H9 (cell line): ENCODE data around the gene FOXL1. TPM values are rescaled to one million over a fixed set of nuclear protein-coding genes. Genes with fewer than 3 reads are reported as not detected.

Experiments
- DNase-seq: peaks from one replicate; pipeline ENCODE4 v3.0.0-alpha.2; 2017
- H2AFZ ChIP-seq: one replicate; pipeline ENCODE4 v1.6.1; 2013; ENCODE audit warnings: mild to moderate bottlenecking, low read length, control low read depth, moderate library complexity
- H2AK5ac ChIP-seq: 2 replicates; pipeline ENCODE4 v1.6.1; 2013; ENCODE audit warnings: low read length, control low read depth, mixed read lengths; ENCODE audit not compliant: insufficient read length
- H2BK120ac ChIP-seq: one replicate; pipeline ENCODE4 v1.6.1; 2013; ENCODE audit warnings: low read depth, mild to moderate bottlenecking, low read length, control low read depth, inconsistent platforms; ENCODE audit not compliant: poor library complexity, severe bottlenecking
- H2BK12ac ChIP-seq: 2 replicates; pipeline ENCODE4 v1.6.1; 2013; ENCODE audit warnings: low read length, control low read depth, mixed read lengths, low read depth; ENCODE audit not compliant: insufficient read length
- H2BK15ac ChIP-seq: 2 replicates; pipeline ENCODE4 v1.6.1; 2013; ENCODE audit warnings: low read depth, low read length, control low read depth
- H2BK20ac ChIP-seq: one replicate; pipeline ENCODE4 v1.6.1; 2013; ENCODE audit warnings: low read depth, mild to moderate bottlenecking, low read length, control low read depth, inconsistent platforms; ENCODE audit not compliant: poor library complexity, severe bottlenecking
- H2BK5ac ChIP-seq: 2 replicates; pipeline ENCODE4 v1.6.1; 2013; ENCODE audit warnings: low read length, control low read depth, mixed read lengths; ENCODE audit not compliant: insufficient read length
- H3K14ac ChIP-seq: 2 replicates; pipeline ENCODE4 v1.6.1; 2013; ENCODE audit warnings: low read length, control low read depth; ENCODE audit not compliant: insufficient read depth
- H3K18ac ChIP-seq: 2 replicates; pipeline ENCODE4 v1.6.1; 2013; ENCODE audit warnings: low read depth, mild to moderate bottlenecking, mixed read lengths, low read length, control low read depth; ENCODE audit not compliant: insufficient read length
- H3K23ac ChIP-seq: 2 replicates; pipeline ENCODE4 v1.6.1; 2013; ENCODE audit warnings: low read length, control low read depth, mixed read lengths, low read depth; ENCODE audit not compliant: insufficient read length
- H3K23me2 ChIP-seq: 2 replicates; pipeline ENCODE4 v1.6.1; 2013; ENCODE audit warnings: low read depth, mild to moderate bottlenecking, mixed read lengths, low read length, control low read depth; ENCODE audit not compliant: insufficient read length, poor library complexity, severe bottlenecking
- H3K27ac ChIP-seq: 2 replicates; pipeline ENCODE4 v1.5.1; 2013; ENCODE audit warnings: low read length, control low read depth, mixed read lengths, low read depth; ENCODE audit not compliant: insufficient read length
- H3K27me3 ChIP-seq: 2 replicates; pipeline ENCODE4 v1.6.1; 2013; ENCODE audit warnings: low read length, control low read depth, inconsistent platforms; ENCODE audit not compliant: insufficient read depth
- H3K4ac ChIP-seq: 2 replicates; pipeline ENCODE4 v1.6.1; 2013; ENCODE audit warnings: low read depth, mild to moderate bottlenecking, control low read depth, inconsistent platforms, low read length, moderate library complexity
- H3K4me1 ChIP-seq: 2 replicates; pipeline ENCODE4 v1.6.1; 2013; ENCODE audit warnings: low read length, control low read depth, inconsistent platforms; ENCODE audit not compliant: insufficient read depth
- H3K4me2 ChIP-seq: 2 replicates; pipeline ENCODE4 v1.6.1; 2013; ENCODE audit warnings: low read length, control low read depth, mixed read lengths; ENCODE audit not compliant: insufficient read length, insufficient read depth
- H3K56ac ChIP-seq: 2 replicates; pipeline ENCODE4 v1.6.1; 2013; ENCODE audit warnings: low read depth, mild to moderate bottlenecking, mixed read lengths, low read length, control low read depth; ENCODE audit not compliant: insufficient read length
- H3K79me1 ChIP-seq: 2 replicates; pipeline ENCODE4 v1.6.1; 2013; ENCODE audit warnings: low read depth, mild to moderate bottlenecking, moderate library complexity, low read length, control low read depth, inconsistent platforms; ENCODE audit not compliant: insufficient read depth, poor library complexity, severe bottlenecking
- H3K79me2 ChIP-seq: 2 replicates; pipeline ENCODE4 v1.6.1; 2013; ENCODE audit warnings: low read length, control low read depth, inconsistent platforms; ENCODE audit not compliant: insufficient read depth
- H3K9ac ChIP-seq: 2 replicates; pipeline ENCODE4 v1.6.1; 2013; ENCODE audit warnings: low read length, control low read depth, mixed read lengths; ENCODE audit not compliant: insufficient read length; ENCODE audit errors: extremely low read depth
- H3K9me3 ChIP-seq: one replicate; pipeline ENCODE4 v1.6.1; 2013; ENCODE audit warnings: low read depth, low read length, inconsistent platforms; ENCODE audit not compliant: control insufficient read depth
- H3T11ph ChIP-seq: one replicate; pipeline ENCODE4 v1.6.1; 2013; ENCODE audit warnings: mild to moderate bottlenecking, low read length, control low read depth, inconsistent platforms
- H4K20me1 ChIP-seq: one replicate; pipeline ENCODE4 v1.6.1; 2013; ENCODE audit not compliant: control insufficient read depth, insufficient read length, insufficient read depth
- H4K5ac ChIP-seq: 2 replicates; pipeline ENCODE4 v1.6.1; 2013; ENCODE audit warnings: low read depth, mild to moderate bottlenecking, mixed read lengths, low read length, control low read depth; ENCODE audit not compliant: insufficient read length
- H4K8ac ChIP-seq: replicated peaks from 2 replicates; pipeline ENCODE4 v1.6.1; 2013; ENCODE audit warnings: low read length, control low read depth, mixed read lengths, low read depth; ENCODE audit not compliant: insufficient read length
- H4K91ac ChIP-seq: 2 replicates; pipeline ENCODE4 v1.6.1; 2013; ENCODE audit warnings: low read depth, mild to moderate bottlenecking, moderate library complexity, mixed read lengths, low read length, control low read depth; ENCODE audit not compliant: insufficient read length
- H3K27ac Mint-ChIP-seq, 3 experiments: 2 replicates in 2 of 3; 3 replicates in 1 of 3; pipeline ENCODE4 v1.8.0; 2020 to 2021; ENCODE audit warnings: mixed read lengths in 3 of 3, mild to moderate bottlenecking in 1 of 3, moderate library complexity in 1 of 3
- H3K27me3 Mint-ChIP-seq: 2 replicates; pipeline ENCODE4 v1.8.0; 2021; ENCODE audit warnings: low read depth, mild to moderate bottlenecking, moderate library complexity, mixed read lengths
- H3K36me3 Mint-ChIP-seq, 3 experiments: 2 replicates in 2 of 3; 3 replicates in 1 of 3; pipeline ENCODE4 v1.8.0; 2020 to 2021; ENCODE audit warnings: low read depth in 3 of 3, mixed read lengths in 3 of 3; ENCODE audit not compliant: insufficient read depth in 1 of 3
- H3K4me1 Mint-ChIP-seq, 2 experiments: 2 replicates each; pipeline ENCODE4 v1.8.0; 2020; ENCODE audit warnings: mixed read lengths in 2 of 2
- H3K4me3 Mint-ChIP-seq, 2 experiments: 2 replicates in 1 of 2; 3 replicates in 1 of 2; pipeline ENCODE4 v1.8.0; 2020 to 2021; ENCODE audit warnings: mild to moderate bottlenecking in 2 of 2, mixed read lengths in 2 of 2, moderate library complexity in 1 of 2
- H3K9me3 Mint-ChIP-seq, 2 experiments: 2 replicates in 1 of 2; 3 replicates in 1 of 2; pipeline ENCODE4 v1.8.0; 2020; ENCODE audit warnings: mild to moderate bottlenecking in 2 of 2, mixed read lengths in 2 of 2, moderate library complexity in 1 of 2
- CTCF ChIP-seq: fragments of 200-600 bp; sonication (generic); conservative IDR thresholded peaks from 3 replicates; pipeline ENCODE4 v1.8.0; 2021; ENCODE audit warnings: antibody characterized with exemption, mild to moderate bottlenecking
- WGBS: extraction: QIAGEN DNeasy Blood & Tissue Kit; methylation state at CpG from one replicate; pipeline ENCODE4 v1.1.7; 2013; ENCODE audit warnings: missing lambda C conversion rate, low lambda C conversion rate, mixed read lengths; ENCODE audit not compliant: insufficient read length; ENCODE audit errors: extremely low coverage; 5-methylcytosine and 5-hydroxymethylcytosine counted together
- total RNA-seq: library from RNA; stranded (reverse); gene quantifications from 2 replicates; pipeline ENCODE4 v1.2.1, GENCODE V29; 2021

FOXL1 gene
- total RNA-seq, 1 experiment from 2014 or later: 0.09 TPM

- H3T11ph ChIP-seq: no peak overlapping the region
- no CpG with 5 or more reads among the region's 10 CpGs for WGBS
- no peak overlapping the region for H3K27ac ChIP-seq
- H4K91ac ChIP-seq: no peak overlapping the region
- Mint-ChIP-seq H3K36me3 (no peaks in the 10 kb centered on the region; a peak in 1 of 7 replicates), H3K27ac (no peak overlapping the region; a peak in 1 of 7 replicates), H3K4me3 (no peak overlapping the region), H3K4me1 (peaks cover 3 to 11% of the 10 kb centered on the region in 2 experiments; a peak in 3 of 4 replicates), H3K9me3 (no peaks in the 10 kb centered on the region), H3K27me3 (peaks cover 5% of the 10 kb centered on the region)
- H2AFZ ChIP-seq: no peak overlapping the region
- H3K9me3 ChIP-seq: no peaks in the 10 kb centered on the region
- H3K4me2 ChIP-seq: no peak overlapping the region
- no peak overlapping the region for H2BK5ac ChIP-seq
- H4K20me1 ChIP-seq: no peaks in the 10 kb centered on the region
- no peak overlapping the region for H4K5ac ChIP-seq
- no peak overlapping the region for H3K4ac ChIP-seq
- H3K27me3 ChIP-seq: no peaks in the 10 kb centered on the region
- no peak overlapping the region for H3K23ac ChIP-seq
- no peak overlapping the region for H2BK20ac ChIP-seq
- no peak overlapping the region for H3K18ac ChIP-seq
- H2BK12ac ChIP-seq: no peak overlapping the region
- no peak for TF ChIP-seq CTCF
- H3K79me1 ChIP-seq: no peaks in the 10 kb centered on the region
- no peak overlapping the region for H2BK15ac ChIP-seq
- no peaks in the 10 kb centered on the region for H3K79me2 ChIP-seq
- H3K14ac ChIP-seq: no peak overlapping the region
- H3K4me1 ChIP-seq: no peaks in the 10 kb centered on the region
- no peak overlapping the region for H2BK120ac ChIP-seq
- H3K23me2 ChIP-seq: no peaks in the 10 kb centered on the region
- no peak overlapping the region for H3K56ac ChIP-seq
- no peak overlapping the region for H3K9ac ChIP-seq
- no peak overlapping the region for H4K8ac ChIP-seq
- H2AK5ac ChIP-seq: no peak overlapping the region
- no peak for DNase-seq
These were observed 43.6 kb downstream of the FOXL1 start for GRCh38 chr16:86621966-86622365.
